C4-2B (cell line): ENCODE measurements around the gene CHRM4.
A peak's percentile ranks its signal among the peaks of the same experiment; 100 is the strongest.

Experiments used
- H3K27ac ChIP-seq: fragments of 450-650 bp; 2 replicates; pipeline ENCODE4 v1.5.1; 2017
- ZFX ChIP-seq: fragments of 450-650 bp; IDR thresholded peaks from 2 replicates; pipeline ENCODE4 v1.6.1; 2017
- TF ChIP-seq, protein P1 (sequence below): fragments of 450-650 bp; conservative IDR thresholded peaks from 2 replicates; pipeline ENCODE4 v1.5.1; 2017; ENCODE audit warnings: mild to moderate bottlenecking

Gene CHRM4

DNA sequence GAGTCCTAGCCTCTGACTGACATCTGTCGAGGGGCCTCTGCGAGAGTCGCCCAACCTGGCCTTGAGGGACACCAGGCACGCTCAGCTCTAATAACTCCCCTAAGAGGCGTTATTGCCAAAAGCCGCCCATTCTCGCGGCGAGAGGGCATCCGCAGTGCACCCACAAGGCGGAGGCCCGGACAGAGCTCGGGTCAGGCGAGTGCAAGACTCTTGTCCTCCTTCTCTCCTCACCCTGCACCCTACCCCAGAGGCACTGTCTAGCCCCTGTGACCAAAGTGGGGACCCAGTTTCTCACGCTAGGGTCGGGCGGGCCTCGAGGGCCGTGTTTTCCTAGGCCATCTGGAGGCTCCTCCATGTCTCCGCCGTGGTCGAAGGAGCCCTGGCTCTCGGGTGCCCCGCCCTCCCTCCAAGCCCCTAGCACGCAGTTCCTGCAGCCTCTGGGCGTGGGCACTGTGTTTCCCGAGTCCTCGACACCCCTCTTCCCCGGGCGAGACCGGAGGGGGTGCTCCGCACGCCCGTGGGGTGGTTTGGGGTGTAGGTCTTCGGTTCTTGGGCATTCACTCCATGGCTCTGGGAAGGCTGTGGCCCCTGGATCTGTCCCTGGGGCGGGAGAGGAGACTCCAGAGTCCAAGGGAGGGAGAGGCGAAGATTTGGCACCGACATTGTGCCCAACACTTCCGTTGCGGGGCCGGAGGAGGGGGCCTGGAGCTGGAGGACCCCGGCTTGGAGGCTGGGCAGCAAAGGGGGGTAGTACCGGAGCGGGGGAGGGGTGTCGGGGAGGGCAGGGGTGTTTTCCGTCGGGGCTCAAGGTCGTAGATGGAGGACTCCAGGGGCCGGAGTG lies 1.0 kb downstream of the CHRM4 start:
- no peak for TF ChIP-seq ZFX
- TF ChIP-seq, protein P1, sequence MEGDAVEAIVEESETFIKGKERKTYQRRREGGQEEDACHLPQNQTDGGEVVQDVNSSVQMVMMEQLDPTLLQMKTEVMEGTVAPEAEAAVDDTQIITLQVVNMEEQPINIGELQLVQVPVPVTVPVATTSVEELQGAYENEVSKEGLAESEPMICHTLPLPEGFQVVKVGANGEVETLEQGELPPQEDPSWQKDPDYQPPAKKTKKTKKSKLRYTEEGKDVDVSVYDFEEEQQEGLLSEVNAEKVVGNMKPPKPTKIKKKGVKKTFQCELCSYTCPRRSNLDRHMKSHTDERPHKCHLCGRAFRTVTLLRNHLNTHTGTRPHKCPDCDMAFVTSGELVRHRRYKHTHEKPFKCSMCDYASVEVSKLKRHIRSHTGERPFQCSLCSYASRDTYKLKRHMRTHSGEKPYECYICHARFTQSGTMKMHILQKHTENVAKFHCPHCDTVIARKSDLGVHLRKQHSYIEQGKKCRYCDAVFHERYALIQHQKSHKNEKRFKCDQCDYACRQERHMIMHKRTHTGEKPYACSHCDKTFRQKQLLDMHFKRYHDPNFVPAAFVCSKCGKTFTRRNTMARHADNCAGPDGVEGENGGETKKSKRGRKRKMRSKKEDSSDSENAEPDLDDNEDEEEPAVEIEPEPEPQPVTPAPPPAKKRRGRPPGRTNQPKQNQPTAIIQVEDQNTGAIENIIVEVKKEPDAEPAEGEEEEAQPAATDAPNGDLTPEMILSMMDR = no peak
- H3K27ac ChIP-seq = no peak overlapping the region

DNA sequence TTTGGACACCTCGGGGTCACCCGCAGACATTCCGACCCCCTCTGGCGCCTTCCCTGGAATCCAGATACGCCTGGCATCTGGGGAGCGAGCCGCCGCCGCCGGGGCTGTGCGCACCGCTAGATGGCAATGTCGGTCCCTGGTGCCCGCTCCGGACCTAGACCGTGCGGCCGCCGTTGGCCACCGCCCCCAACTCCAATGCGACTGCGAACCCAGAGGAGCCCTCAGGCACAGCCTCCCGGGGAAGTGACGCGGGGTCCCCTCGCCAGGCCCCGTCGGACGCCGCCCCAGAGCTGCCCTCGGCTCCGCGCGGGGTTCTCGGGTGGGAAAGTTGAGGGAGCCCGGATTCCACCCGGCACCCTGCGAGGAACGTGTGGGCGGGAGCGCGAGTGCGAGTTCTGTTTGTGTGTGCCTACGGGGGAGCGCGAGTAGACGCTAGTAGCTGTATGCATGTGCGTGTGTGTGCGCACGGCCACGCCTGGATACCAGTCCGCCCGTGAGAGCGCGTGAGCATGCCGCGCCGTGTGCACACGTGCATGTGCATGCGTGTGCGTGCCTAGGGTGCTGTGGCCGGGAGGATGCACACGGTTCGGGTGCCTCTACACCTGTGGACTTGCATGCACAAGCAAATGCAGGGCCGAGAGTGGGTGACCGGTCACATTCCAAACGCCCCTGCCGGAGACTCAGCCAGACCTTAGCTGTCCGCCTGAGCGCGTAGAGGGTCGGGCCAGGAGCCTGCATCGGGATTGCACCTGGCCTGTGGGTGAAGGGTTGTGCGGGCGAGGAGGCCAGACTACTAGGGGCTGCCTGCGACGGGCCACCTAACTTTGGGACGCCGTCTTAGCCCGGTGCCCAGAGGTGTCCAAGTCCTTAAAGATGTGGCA lies 1.9 kb downstream of the CHRM4 start:
- TF ChIP-seq, protein P1 = peak; percentile 98
- TF ChIP-seq ZFX = no peak
- no peak overlapping the region for H3K27ac ChIP-seq

DNA sequence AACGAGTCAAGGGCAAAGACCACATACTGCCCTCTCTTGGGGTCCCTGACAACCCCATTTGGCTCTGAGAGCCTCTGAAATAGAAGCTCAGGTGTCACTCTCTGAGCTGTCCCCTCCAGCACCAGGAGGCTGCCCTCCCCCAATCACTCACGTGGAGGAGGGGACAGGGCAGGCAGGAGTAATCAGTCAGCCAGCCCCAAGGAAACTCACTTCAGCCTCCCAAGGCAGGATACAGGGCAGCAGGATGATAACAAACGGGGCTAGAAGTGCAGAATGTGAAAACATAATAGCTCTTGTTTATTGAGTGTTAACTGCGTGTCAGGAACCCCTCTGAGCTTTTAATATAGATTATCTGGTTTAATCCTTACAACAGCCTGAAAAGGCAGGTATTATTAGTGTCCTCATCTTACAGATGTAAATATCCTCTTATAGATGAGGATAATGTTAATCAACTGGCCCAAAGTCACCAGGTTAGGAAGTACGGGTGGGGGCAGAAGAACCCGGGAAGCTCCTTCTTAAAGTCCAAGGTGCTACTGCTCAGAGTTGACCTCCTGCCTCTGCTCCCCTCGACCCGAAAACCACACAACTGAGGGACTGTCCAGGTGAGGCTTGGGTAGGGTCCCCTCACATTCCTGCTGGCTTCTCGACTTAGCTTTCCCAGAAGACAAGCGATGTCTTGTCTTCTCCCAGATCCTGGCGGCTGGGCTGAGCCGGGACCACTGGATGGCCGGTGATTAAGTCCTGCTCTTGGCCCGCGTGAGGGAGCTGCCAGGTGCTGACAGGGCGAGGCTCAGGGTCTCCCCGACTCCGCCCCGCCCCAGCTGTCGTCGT lies 2.7 kb downstream of the CHRM4 start:
- no peak for TF ChIP-seq ZFX
- TF ChIP-seq, protein P1 = no peak
- H3K27ac ChIP-seq = no peak overlapping the region

DNA sequence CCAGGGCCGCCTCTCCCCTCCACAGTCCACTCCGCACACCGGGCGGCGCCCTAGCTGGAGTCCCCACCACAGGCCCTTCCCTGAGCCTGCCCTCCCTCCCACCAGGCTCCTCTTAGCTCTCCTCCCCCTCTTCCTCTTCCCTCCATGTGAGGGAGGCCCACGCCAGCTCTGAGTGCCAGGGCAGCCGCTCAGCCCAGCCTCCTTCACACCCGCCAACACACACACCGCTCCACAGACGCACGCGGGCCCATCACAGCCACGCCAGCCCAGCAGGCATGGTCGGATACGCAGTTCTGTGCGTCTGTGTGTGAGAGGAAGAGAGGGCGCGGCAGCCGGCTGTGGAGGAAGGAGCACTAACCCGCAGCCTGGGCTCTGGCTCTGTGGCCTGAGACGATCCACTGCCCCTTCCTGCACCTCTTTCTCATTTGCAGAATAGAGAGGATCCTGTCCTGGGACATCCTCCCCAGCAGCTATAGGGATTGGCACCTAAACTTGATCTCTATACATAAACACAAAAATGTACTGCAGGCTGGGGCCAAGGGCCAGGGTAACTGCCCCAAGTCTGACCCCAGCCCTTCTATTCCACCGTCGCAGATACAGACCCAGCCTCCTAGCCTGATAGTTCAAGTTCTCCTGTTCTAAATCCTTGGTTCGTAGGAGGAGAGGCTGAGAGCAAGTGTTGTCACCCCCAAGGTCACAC lies 3.5 kb downstream of the CHRM4 start:
- no peak overlapping the region for H3K27ac ChIP-seq
- TF ChIP-seq, protein P1 = no peak
- TF ChIP-seq ZFX = no peak

DNA sequence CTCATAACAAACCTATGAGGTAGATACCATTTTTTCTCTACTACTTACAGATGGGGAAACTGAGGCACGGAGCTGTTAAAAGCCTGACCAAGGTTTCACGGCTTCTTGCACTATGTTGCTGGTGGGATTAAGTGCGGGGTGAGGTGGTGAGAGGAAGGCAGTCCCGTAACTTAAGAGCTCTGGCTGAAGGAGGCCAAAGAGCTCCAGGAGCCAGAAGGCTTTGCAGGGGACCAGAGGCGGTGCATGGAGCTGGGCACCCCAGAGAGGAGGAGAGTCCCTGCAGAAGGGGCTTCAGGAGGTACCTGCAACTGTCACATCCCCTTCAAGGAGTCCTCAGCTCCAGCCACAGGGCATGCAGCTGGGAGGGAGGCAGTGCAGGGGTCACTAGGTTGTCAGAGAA lies 4.1 kb downstream of the CHRM4 start:
- no peak overlapping the region for H3K27ac ChIP-seq
- TF ChIP-seq, protein P1 = no peak

DNA sequence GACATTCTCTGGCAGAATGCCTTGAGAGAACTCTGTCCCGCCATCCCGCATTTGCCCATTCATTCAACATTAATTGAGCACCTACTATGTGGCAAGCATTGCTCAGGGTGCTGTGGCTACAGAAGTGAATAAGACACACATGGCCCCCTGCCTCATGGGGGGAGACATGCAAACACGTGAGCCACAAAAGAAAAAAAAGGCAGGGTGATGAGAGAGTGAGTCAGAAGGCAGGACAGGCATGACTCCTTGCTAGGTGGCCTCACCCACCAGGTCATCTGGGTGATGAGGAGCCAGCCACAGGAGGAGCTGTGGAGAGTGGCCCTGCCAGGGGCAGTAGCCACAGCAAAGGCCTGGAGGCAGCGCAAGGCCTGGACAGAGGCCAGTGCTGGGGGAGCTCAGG lies 4.9 kb downstream of the CHRM4 start:
- no peak overlapping the region for H3K27ac ChIP-seq
- TF ChIP-seq ZFX = no peak

DNA sequence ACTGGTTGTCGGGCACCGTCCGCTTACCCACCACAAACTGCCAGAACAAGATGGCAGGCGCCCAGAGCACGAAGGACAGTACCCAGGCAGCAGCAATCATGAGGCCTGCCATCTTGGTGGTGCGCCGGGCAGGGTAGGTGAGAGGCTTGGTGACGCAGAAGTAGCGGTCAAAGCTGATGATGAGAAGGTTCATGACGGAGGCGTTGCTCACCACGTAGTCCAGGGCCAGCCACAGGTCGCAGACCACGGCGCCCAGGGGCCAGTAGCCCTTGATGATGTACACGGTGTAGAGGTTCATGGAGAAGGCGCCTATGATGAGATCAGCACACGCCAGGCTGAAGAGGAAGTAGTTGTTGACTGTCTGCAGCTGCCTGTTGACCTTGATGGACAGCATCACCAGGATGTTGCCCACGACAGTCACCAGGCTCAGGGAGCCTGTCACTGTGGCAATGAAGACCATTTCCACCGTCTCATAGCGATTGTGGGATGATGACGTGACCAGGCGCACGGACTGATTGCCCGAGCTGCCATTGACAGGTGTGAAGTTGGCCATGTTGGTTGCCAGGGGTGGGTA lies 5.5 kb downstream of the CHRM4 start:
- TF ChIP-seq, protein P1 = no peak
- TF ChIP-seq ZFX = no peak
- H3K27ac ChIP-seq = no peak overlapping the region
